ENCODE data around the gene IL32.

- no peak for TF ChIP-seq CTCF (IDR thresholded peaks at IDR 0.05; ENCODE audit: low read length)
- TF ChIP-seq EZH2 (IDR thresholded peaks at IDR 0.05; ENCODE audit: borderline replicate concordance, low read length), result no peak
Observed at GRCh38 chr16:3051009-3051408, 14.4 kb upstream of the IL32 start.
